SK-N-MC (cell line): Measurements from ENCODE around the gene PRR27.
"Not testable (repeated sequence)": the region's sequence is repeated elsewhere in the genome, so short reads cannot be mapped to it uniquely, and the experiment has no call there.

Source experiments
- DNase-seq: peaks from one replicate; pipeline ENCODE4 v3.0.0-alpha.2; 2011; ENCODE audit warnings: low read depth, low spot score
- H3K27ac ChIP-seq: fragments of 200-600 bp; sonication (generic); 2 replicates; pipeline ENCODE4 v1.5.1; 2016; ENCODE audit warnings: mixed run types
- H3K36me3 ChIP-seq: fragments of 200-600 bp; sonication (generic); 2 replicates; pipeline ENCODE4 v1.6.1; 2017; ENCODE audit warnings: antibody characterized with exemption, low read length, mixed read lengths; ENCODE audit not compliant: insufficient read depth
- H3K4me3 ChIP-seq: fragments of 200-600 bp; sonication (generic); 2 replicates; pipeline ENCODE4 v1.5.1; 2016
- H3K9ac ChIP-seq: fragments of 200-600 bp; sonication (generic); 2 replicates; pipeline ENCODE4 v1.8.0; 2017; ENCODE audit warnings: mixed run types, mixed read lengths; ENCODE audit not compliant: insufficient read length
- H3K9me3 ChIP-seq: fragments of 200-600 bp; sonication (generic); 2 replicates; pipeline ENCODE4 v1.6.1; 2017; ENCODE audit warnings: low read depth, mild to moderate bottlenecking, antibody characterized with exemption, low read length, moderate library complexity, mixed read lengths
- EZH2 ChIP-seq: fragments of 200-600 bp; sonication (generic); IDR thresholded peaks from one replicate; pipeline ENCODE4 v1.6.1; 2017; ENCODE audit warnings: antibody characterized with exemption
- FOXP2 ChIP-seq: optimal IDR thresholded peaks from 2 replicates; pipeline ENCODE3; 2011; ENCODE audit warnings: mild to moderate bottlenecking, moderate library complexity; ENCODE audit not compliant: insufficient read depth; ENCODE audit errors: extremely low read length, control extremely low read depth
- POLR2AphosphoS5 ChIP-seq: IDR thresholded peaks from 2 replicates; pipeline ENCODE4 v1.6.1; 2012; ENCODE audit warnings: mild to moderate bottlenecking, low read depth, low read length, borderline replicate concordance

Gene PRR27

GRCh38 chr4:70190579-70190978 lies 36.5 kb downstream of the PRR27 start:
- no peak for DNase-seq
- H3K4me3 ChIP-seq: no peak overlapping the region
- H3K9ac ChIP-seq: no peak overlapping the region
- no peaks in the 10 kb centered on the region for H3K36me3 ChIP-seq
- TF ChIP-seq EZH2 (no peak), POLR2AphosphoS5 (no peak), FOXP2 (no peak)
- H3K9me3 ChIP-seq: no peaks in the 10 kb centered on the region
- no peak overlapping the region for H3K27ac ChIP-seq

- no peak for DNase-seq
- Histone ChIP-seq H3K27ac (no peak overlapping the region), H3K4me3 (no peak overlapping the region), H3K9ac (no peak overlapping the region), H3K36me3 (no peaks in the 10 kb centered on the region), H3K9me3 (no peaks in the 10 kb centered on the region)
- no peak for TF ChIP-seq POLR2AphosphoS5
- no peak for TF ChIP-seq FOXP2
- TF ChIP-seq EZH2: no peak
These were observed 37.6 kb downstream of the PRR27 start for GRCh38 chr4:70191647-70192046.

GRCh38 chr4:70192895-70193294 lies 38.9 kb downstream of the PRR27 start:
- DNase-seq: no peak
- Histone ChIP-seq H3K9ac (no peak overlapping the region), H3K36me3 (no peaks in the 10 kb centered on the region), H3K9me3 (no peaks in the 10 kb centered on the region), H3K27ac (no peak overlapping the region), H3K4me3 (no peak overlapping the region)
- no peak for TF ChIP-seq FOXP2
- no peak for TF ChIP-seq POLR2AphosphoS5
- TF ChIP-seq EZH2: no peak

GRCh38 chr4:70195425-70195824 lies 41.4 kb downstream of the PRR27 start, which contains the start of gene ODAM:
Gene ODAM (plus strand): TSS chr4:70195725. CDS start chr4:70196544, 819 bp downstream.
- no peaks in the 10 kb centered on the region for H3K9me3 ChIP-seq
- no peak within 1 kb of the TSS for H3K9ac ChIP-seq
- no peak for TF ChIP-seq FOXP2
- TF ChIP-seq POLR2AphosphoS5: no peak
- no peak for TF ChIP-seq EZH2
- no peak within 1 kb of the TSS for H3K27ac ChIP-seq
- no peaks in the 10 kb centered on the region for H3K36me3 ChIP-seq
- no peak for DNase-seq
- no peak within 1 kb of the TSS for H3K4me3 ChIP-seq

- DNase-seq: no peak
These were observed 42.8 kb downstream of the PRR27 start for GRCh38 chr4:70196857-70197256.

GRCh38 chr4:70197842-70198241 lies 43.8 kb downstream of the PRR27 start:
- Histone ChIP-seq H3K4me3 (no peak overlapping the region), H3K27ac (no peak overlapping the region), H3K36me3 (no peaks in the 10 kb centered on the region), H3K9me3 (no peaks in the 10 kb centered on the region), H3K9ac (no peak overlapping the region)
- no peak for TF ChIP-seq FOXP2
- no peak for TF ChIP-seq EZH2
- no peak for TF ChIP-seq POLR2AphosphoS5
- no peak for DNase-seq

More at GRCh38 chr4:70196857-70197256, 42.8 kb downstream of the PRR27 start:
- H3K9me3 ChIP-seq: no peaks in the 10 kb centered on the region
- H3K9ac ChIP-seq: no peak overlapping the region
- TF ChIP-seq FOXP2: no peak
- no peak for TF ChIP-seq POLR2AphosphoS5
- TF ChIP-seq EZH2: no peak
- no peak overlapping the region for H3K4me3 ChIP-seq
- no peaks in the 10 kb centered on the region for H3K36me3 ChIP-seq
- no peak overlapping the region for H3K27ac ChIP-seq

GRCh38 chr4:70203601-70204000 lies 49.6 kb downstream of the PRR27 start:
- Histone ChIP-seq H3K36me3 (no peaks in the 10 kb centered on the region), H3K27ac (no peak overlapping the region), H3K9me3 (no peaks in the 10 kb centered on the region), H3K4me3 (no peak overlapping the region), H3K9ac (no peak overlapping the region)
- no peak for TF ChIP-seq FOXP2
- TF ChIP-seq POLR2AphosphoS5: no peak
- no peak for TF ChIP-seq EZH2
- DNase-seq: no peak

- H3K36me3 ChIP-seq, H3K9me3 ChIP-seq, H3K9ac ChIP-seq, H3K27ac ChIP-seq, DNase-seq, H3K4me3 ChIP-seq: not testable (repeated sequence)
These were observed 58.7 kb downstream of the PRR27 start for GRCh38 chr4:70212752-70213151.
